ENCODE results near the gene PCDHGA3.

The PCDHGA3 gene

DNA sequence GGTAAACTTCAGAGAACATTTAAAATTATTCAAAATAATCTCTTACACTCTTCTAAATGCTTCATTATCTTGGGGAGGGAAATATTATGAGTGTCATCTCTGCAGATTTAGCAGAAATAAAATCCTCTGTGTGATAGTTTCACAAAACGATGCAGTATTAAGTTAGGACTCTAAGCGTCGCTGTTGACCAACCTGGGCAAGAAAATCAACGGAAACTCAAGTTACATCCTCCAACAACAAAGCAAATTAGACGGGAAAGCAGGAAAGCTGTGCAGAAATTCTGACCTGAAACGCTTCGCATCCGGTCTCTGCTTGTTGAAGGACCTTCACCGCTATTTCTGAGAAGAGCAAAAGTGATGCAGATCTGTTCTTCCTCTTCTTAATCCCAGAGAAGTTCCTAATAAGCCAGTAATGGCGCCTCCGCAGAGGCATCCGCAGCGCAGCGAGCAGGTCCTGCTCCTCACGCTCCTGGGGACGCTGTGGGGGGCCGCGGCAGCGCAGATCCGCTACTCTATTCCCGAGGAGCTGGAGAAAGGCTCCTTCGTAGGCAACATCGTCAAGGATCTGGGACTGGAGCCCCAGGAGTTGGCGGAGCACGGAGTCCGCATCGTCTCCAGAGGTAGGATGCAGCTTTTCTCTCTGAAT, 30.2 kb downstream of the PCDHGA3 start, which contains the start of gene PCDHGA6:
PCDHGA6 (plus strand) TSS at position 219 of the 645 bp plus-strand sequence; CDS start at position 412, 193 bp downstream.
- TF ChIP-seq RAD21 (IDR thresholded peaks at IDR 0.05; ENCODE audit: low read depth): peak; percentile 53
- no peak for TF ChIP-seq TEAD4 (IDR thresholded peaks at IDR 0.05)
- no peak for TF ChIP-seq NFIC (IDR thresholded peaks at IDR 0.05)
- TF ChIP-seq, protein P1, sequence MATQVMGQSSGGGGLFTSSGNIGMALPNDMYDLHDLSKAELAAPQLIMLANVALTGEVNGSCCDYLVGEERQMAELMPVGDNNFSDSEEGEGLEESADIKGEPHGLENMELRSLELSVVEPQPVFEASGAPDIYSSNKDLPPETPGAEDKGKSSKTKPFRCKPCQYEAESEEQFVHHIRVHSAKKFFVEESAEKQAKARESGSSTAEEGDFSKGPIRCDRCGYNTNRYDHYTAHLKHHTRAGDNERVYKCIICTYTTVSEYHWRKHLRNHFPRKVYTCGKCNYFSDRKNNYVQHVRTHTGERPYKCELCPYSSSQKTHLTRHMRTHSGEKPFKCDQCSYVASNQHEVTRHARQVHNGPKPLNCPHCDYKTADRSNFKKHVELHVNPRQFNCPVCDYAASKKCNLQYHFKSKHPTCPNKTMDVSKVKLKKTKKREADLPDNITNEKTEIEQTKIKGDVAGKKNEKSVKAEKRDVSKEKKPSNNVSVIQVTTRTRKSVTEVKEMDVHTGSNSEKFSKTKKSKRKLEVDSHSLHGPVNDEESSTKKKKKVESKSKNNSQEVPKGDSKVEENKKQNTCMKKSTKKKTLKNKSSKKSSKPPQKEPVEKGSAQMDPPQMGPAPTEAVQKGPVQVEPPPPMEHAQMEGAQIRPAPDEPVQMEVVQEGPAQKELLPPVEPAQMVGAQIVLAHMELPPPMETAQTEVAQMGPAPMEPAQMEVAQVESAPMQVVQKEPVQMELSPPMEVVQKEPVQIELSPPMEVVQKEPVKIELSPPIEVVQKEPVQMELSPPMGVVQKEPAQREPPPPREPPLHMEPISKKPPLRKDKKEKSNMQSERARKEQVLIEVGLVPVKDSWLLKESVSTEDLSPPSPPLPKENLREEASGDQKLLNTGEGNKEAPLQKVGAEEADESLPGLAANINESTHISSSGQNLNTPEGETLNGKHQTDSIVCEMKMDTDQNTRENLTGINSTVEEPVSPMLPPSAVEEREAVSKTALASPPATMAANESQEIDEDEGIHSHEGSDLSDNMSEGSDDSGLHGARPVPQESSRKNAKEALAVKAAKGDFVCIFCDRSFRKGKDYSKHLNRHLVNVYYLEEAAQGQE (IDR thresholded peaks at IDR 0.05; ENCODE audit: low read depth): no peak
- no peak for TF ChIP-seq TCF12 (IDR thresholded peaks at IDR 0.05; ENCODE audit: low read depth)

DNA sequence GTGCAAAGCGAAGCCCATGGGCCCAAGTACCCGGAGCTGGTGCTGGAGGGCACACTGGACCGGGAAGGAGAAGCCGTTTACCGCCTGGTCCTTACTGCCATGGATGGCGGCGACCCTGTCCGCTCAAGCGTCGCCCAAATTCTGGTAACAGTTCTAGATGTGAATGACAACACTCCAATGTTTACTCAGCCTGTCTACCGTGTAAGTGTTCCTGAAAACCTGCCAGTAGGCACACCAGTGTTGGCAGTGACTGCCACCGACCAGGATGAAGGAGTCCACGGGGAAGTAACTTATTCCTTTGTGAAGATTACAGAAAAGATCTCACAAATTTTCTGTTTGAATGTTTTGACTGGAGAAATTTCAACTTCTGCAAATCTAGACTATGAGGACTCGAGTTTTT, 31.0 kb downstream of the PCDHGA3 start:
- no peak for TF ChIP-seq EP300 (IDR thresholded peaks at IDR 0.05; ENCODE audit: borderline replicate concordance)
- TF ChIP-seq, protein P2, sequence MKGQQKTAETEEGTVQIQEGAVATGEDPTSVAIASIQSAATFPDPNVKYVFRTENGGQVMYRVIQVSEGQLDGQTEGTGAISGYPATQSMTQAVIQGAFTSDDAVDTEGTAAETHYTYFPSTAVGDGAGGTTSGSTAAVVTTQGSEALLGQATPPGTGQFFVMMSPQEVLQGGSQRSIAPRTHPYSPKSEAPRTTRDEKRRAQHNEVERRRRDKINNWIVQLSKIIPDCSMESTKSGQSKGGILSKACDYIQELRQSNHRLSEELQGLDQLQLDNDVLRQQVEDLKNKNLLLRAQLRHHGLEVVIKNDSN (IDR thresholded peaks at IDR 0.05): no peak

DNA sequence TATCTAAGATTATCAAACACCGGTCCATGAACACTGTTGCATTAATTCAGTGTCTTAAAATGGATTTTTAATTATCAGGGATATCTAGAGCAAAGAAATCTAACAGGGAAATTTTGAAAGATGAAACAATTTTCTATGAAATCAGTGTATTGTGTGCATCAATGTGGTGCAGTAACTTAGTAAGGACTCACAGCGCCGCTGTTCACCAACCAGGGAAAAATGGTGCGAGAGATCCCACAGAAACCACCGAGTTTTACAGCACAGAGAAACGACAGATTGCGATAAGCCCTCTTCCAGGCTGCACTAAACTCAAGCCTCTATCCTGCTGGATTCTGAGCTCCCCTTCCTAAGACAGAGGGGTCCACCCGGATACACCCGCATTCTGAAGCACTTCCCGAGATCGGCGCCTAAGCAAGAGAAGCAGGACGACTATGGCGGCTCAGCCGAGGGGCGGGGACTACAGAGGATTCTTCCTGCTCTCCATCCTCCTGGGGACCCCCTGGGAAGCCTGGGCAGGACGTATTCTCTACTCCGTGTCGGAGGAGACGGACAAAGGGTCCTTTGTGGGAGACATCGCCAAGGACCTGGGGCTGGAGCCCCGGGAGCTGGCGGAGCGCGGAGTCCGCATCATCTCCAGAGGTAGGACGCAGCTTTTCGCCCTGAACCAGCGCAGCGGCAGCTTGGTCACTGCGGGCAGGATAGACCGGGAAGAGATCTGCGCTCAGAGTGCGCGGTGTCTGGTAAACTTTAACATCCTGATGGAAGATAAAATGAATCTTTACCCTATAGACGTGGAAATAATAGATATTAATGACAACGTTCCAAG, 39.1 kb downstream of the PCDHGA3 start, which contains the start of gene PCDHGA7:
PCDHGA7 (plus strand) TSS at position 274 of the 826 bp plus-strand sequence; CDS start at position 432, 158 bp downstream.
- TF ChIP-seq TEAD4 (IDR thresholded peaks at IDR 0.05) (no peak), YY1 (IDR thresholded peaks at IDR 0.05; ENCODE audit: low read depth) (no peak), FOXM1 (IDR thresholded peaks at IDR 0.05; ENCODE audit: borderline replicate concordance, low read depth) (no peak), CREB1 (IDR thresholded peaks at IDR 0.05; ENCODE audit: low read depth) (no peak), ZBTB7A (IDR thresholded peaks at IDR 0.05; ENCODE audit: low read depth) (no peak), TCF12 (IDR thresholded peaks at IDR 0.05; ENCODE audit: low read depth) (no peak), EGR1 (IDR thresholded peaks at IDR 0.05) (no peak), CEBPB (IDR thresholded peaks at IDR 0.05) (no peak), TAF1 (IDR thresholded peaks at IDR 0.05; ENCODE audit: low read depth) (no peak)
- TF ChIP-seq, protein P1 (IDR thresholded peaks at IDR 0.05; ENCODE audit: low read depth): no peak
- TF ChIP-seq, protein P3, sequence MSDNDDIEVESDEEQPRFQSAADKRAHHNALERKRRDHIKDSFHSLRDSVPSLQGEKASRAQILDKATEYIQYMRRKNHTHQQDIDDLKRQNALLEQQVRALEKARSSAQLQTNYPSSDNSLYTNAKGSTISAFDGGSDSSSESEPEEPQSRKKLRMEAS (IDR thresholded peaks at IDR 0.05): no peak

DNA sequence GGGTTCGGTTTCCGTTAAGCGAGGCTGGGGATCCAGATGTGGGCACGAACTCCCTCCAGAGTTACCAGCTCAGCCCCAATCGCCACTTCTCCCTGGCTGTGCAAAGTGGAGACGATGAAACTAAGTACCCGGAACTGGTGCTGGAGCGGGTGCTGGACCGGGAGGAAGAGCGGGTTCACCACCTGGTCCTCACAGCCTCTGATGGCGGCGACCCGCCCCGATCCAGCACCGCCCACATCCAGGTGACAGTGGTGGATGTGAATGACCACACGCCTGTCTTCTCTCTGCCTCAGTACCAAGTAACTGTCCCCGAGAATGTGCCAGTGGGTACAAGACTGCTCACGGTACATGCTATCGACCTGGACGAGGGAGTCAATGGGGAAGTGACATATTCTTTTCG, 39.7 kb downstream of the PCDHGA3 start:
- TF ChIP-seq TEAD4 (IDR thresholded peaks at IDR 0.05): no peak
- no peak for TF ChIP-seq EP300 (IDR thresholded peaks at IDR 0.05; ENCODE audit: borderline replicate concordance)
- TF ChIP-seq CREB1 (IDR thresholded peaks at IDR 0.05; ENCODE audit: low read depth): no peak

DNA sequence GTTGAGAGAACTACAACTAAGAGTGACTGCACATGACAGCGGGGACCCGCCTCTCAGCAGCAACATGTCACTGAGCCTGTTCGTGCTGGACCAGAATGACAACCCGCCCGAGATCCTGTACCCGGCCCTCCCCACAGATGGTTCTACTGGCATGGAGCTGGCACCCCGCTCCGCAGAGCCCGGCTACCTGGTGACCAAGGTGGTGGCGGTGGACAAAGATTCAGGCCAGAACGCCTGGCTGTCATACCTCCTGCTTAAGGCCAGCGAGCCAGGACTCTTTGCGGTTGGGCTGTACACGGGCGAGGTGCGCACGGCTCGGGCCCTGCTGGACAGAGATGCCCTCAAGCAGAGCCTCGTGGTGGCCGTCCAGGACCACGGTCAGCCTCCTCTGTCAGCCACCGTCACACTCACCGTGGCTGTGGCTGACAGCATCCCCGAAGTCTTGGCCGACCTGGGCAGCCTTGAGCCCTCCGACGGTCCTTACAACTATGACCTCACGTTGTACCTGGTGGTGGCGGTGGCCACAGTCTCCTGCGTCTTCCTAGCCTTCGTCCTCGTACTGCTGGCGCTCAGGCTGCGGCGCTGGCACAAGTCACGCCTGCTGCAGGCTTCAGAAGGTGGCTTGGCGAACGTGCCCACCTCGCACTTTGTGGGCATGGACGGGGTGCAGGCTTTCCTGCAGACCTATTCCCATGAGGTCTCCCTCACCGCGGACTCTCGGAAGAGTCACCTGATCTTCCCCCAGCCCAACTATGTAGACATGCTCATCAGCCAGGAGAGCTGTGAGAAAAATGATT, 41.0 kb downstream of the PCDHGA3 start:
- TF ChIP-seq FOXM1 (IDR thresholded peaks at IDR 0.05; ENCODE audit: borderline replicate concordance, low read depth) (no peak), ZBTB7A (IDR thresholded peaks at IDR 0.05; ENCODE audit: low read depth) (no peak), TAF1 (IDR thresholded peaks at IDR 0.05; ENCODE audit: low read depth) (no peak), YY1 (IDR thresholded peaks at IDR 0.05; ENCODE audit: low read depth) (no peak), CEBPB (IDR thresholded peaks at IDR 0.05) (no peak), NFIC (IDR thresholded peaks at IDR 0.05) (no peak), TCF12 (IDR thresholded peaks at IDR 0.05; ENCODE audit: low read depth) (no peak), CREB1 (IDR thresholded peaks at IDR 0.05; ENCODE audit: low read depth) (no peak)
- TF ChIP-seq, protein P1 (IDR thresholded peaks at IDR 0.05; ENCODE audit: low read depth): no peak
